Pancreas (tissue), 10 donors: ENCODE measurements around the gene ATF2. TPM values are rescaled to one million over a fixed set of nuclear protein-coding genes. Genes with fewer than 3 reads are reported as not detected.

Experiments
- ATAC-seq, 4 donors: fragments of 200-7000 bp; cut with Tn5 transposase; one replicate each; pipeline versions ENCODE4 v1.8.0 to v1.9.1; 2020; ENCODE audit warnings: mild to moderate bottlenecking in 4 of 4, moderate library complexity in 4 of 4
- DNase-seq, 6 donors: peaks; one replicate each; pipeline ENCODE4 v3.0.0-alpha.2; 2020
- FAIRE-seq: peaks from 2 replicates; lab custom pipeline; 2012; peaks lifted over from hg19 to GRCh38; lab: Jason Lieb, UNC
- H3K27ac ChIP-seq, 4 donors: fragments of 200-600 bp; sonication (generic); 1 replicate in 3 of 4; 2 replicates in 1 of 4; pipeline versions ENCODE4 v1.5.0 to v1.8.0; 2020
- H3K27me3 ChIP-seq, 4 donors: fragments of 200-600 bp; one replicate each; pipeline ENCODE4 v1.8.0; 2021
- H3K36me3 ChIP-seq, 3 donors: fragments of 200-600 bp; sonication (generic) in 1 of 3; one replicate each; pipeline versions ENCODE4 v1.5.0 to v1.8.0; 2020 to 2021
- H3K4me1 ChIP-seq, 3 donors: fragments of 200-600 bp; one replicate each; pipeline ENCODE4 v1.8.0; 2021
- H3K4me3 ChIP-seq, 4 donors: fragments of 200-600 bp; sonication (generic) in 2 of 4; one replicate each; pipeline versions ENCODE4 v1.5.0 to v1.8.0; 2020 to 2021
- H3K9me3 ChIP-seq, 4 donors: fragments of 200-600 bp; one replicate each; pipeline ENCODE4 v1.8.0; 2021
- WGBS, 2 donors: extraction: QIAGEN DNeasy Blood & Tissue Kit; methylation state at CpG; one replicate each; pipeline ENCODE4 v1.1.7; 2013; 5-methylcytosine and 5-hydroxymethylcytosine counted together
- intact Hi-C, 3 donors: fragments of 100-400 bp; cut with DNase I; formaldehyde crosslinking; loops; one replicate each; pipeline versions ENCODE4 v1.11.1 to v1.14.2; 2022
- polyA plus RNA-seq, 2 donors: library from polyadenylated mRNA; stranded (reverse); fragments of 200-250 nt; gene quantifications; one replicate each; pipeline ENCODE4 v1.2.3, GENCODE V29; 2013
- total RNA-seq, 6 donors: library from RNA; stranded (reverse); fragmentation: NEBNext Ultra II Directional in 4 of 6; extraction: Animal tissue kit (Norgen Biotek cat#: 25700) in 4 of 6; gene quantifications; one replicate each; pipeline versions ENCODE4 v1.2.1 to v1.2.4, GENCODE V29; 2021 to 2023
- TF ChIP-seq, protein P1 (sequence below), 4 donors: fragments of 200-600 bp; sonication (generic) in 3 of 4; IDR thresholded peaks; one replicate each; pipeline versions ENCODE4 v1.5.0 to v1.8.0; 2021; ENCODE audit warnings: antibody characterized with exemption in 4 of 4
- donor health status: healthy with polysubstance abuse.
- donor health status: DM: no; HTN: no; CAD: no; lungs with moderate emphysema.
- donor health status: DM: no; HTN: no; CAD: no.
- donor health status: control.
- donor health status: control.
- donor health status: Bipolar disorder and iron deficiency.
- donor health status: DM: yes; HTN: yes; CAD: no.
- donor health status: DM: no; HTN: no; CAD: no.
- donor health status: DM: no; HTN: no; CAD: no.
- donor health status: DM: yes; HTN: yes; CAD: no.

The ATF2 gene
- total and polyA plus RNA-seq, 8 donors, result 7.9 to 36.1 (median 22.7) TPM

DNA sequence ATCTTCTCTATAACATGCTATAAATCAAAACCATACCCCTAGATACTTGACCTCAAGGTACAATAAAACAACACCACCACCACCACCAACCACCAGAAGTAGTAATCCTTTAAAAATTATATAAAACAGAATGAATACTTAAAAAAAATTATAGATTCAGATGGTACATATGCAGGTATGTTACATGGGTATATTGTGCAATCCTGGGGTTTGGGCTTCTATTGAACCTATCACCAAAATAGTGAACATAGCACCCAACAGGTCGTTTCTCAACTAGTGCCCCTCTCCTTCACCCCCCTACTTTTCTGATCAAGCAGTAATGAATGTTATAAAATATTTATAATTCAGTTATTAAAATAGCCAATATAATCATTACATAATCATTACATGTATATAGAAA, 91.7 kb downstream of the ATF2 start:
- TF ChIP-seq, protein P1, sequence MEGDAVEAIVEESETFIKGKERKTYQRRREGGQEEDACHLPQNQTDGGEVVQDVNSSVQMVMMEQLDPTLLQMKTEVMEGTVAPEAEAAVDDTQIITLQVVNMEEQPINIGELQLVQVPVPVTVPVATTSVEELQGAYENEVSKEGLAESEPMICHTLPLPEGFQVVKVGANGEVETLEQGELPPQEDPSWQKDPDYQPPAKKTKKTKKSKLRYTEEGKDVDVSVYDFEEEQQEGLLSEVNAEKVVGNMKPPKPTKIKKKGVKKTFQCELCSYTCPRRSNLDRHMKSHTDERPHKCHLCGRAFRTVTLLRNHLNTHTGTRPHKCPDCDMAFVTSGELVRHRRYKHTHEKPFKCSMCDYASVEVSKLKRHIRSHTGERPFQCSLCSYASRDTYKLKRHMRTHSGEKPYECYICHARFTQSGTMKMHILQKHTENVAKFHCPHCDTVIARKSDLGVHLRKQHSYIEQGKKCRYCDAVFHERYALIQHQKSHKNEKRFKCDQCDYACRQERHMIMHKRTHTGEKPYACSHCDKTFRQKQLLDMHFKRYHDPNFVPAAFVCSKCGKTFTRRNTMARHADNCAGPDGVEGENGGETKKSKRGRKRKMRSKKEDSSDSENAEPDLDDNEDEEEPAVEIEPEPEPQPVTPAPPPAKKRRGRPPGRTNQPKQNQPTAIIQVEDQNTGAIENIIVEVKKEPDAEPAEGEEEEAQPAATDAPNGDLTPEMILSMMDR (IDR thresholded peaks at IDR 0.05), result no peak

DNA sequence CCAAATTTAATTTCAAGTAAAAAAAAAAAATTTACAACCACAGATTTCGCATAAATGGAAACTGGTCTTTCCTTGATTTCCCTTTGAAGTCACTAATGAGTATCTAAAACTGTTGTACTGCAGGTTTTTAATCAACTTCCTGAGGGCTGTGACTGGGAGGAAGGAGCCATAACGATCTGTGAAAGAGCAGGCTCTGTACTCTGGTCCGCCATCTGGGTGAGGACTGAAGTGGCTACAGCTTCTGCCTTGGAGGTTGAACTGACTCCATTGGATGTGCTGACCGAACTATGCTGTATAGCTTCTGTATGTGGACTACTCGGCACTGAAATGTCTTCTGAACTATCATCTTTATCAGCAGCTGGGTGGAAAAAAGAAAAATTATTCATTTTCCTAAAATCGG, 93.5 kb downstream of the ATF2 start:
- no peak for DNase-seq
- Histone ChIP-seq H3K4me3 (no peak overlapping the region), H3K9me3 (no peaks in the 10 kb centered on the region), H3K36me3 (peaks cover 0 to 17% (median 0%) of the 10 kb centered on the region in 3 donors), H3K27me3 (no peaks in the 10 kb centered on the region), H3K4me1 (no peaks in the 10 kb centered on the region), H3K27ac (no peak overlapping the region)
- TF ChIP-seq, protein P1 (IDR thresholded peaks at IDR 0.05), result no peak
- 95 to 96% methylated on average over 6 of the region's 6 CpGs for WGBS, 2 donors
- FAIRE-seq, result no peak
- ATAC-seq, result no peak
- intact Hi-C loops, result no loop called here

More for the DNA sequence above, 91.7 kb downstream of the ATF2 start:
- no peaks in the 10 kb centered on the region for H3K9me3 ChIP-seq
- H3K27me3 ChIP-seq, result no peaks in the 10 kb centered on the region
- WGBS, 2 donors, result 85 to 91% methylated on average over 1 of the region's 1 CpG
- ATAC-seq (no peak), DNase-seq (no peak), FAIRE-seq (no peak)
- H3K27ac ChIP-seq, result no peak overlapping the region
- intact Hi-C loops, result no loop called here
- H3K36me3 ChIP-seq, result peaks cover 0 to 17% (median 0%) of the 10 kb centered on the region in 3 donors
- no peak overlapping the region for H3K4me3 ChIP-seq
- no peaks in the 10 kb centered on the region for H3K4me1 ChIP-seq

DNA sequence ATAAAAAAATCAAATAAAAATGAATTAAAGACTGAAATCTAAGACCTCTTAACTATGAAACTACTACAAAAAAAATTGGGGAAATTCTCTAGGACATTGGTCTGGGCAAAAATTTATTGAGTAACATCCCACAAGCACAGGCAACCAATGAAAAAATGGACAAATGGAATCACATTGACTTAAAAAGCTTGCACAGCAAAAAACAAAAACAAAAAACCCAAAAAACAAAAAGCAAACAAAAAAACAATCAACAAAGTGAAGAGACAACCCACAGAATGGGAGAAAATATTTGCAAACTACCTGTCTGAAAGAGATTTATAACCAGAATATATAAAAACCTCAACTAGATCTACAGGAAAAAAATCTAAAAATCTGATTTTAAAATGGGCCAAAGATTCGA, 99.5 kb downstream of the ATF2 start:
- TF ChIP-seq, protein P1 (IDR thresholded peaks at IDR 0.05), result no peak
- no peak for DNase-seq
- WGBS, 2 donors, result 82 to 94% methylated on average over 1 of the region's 1 CpG

DNA sequence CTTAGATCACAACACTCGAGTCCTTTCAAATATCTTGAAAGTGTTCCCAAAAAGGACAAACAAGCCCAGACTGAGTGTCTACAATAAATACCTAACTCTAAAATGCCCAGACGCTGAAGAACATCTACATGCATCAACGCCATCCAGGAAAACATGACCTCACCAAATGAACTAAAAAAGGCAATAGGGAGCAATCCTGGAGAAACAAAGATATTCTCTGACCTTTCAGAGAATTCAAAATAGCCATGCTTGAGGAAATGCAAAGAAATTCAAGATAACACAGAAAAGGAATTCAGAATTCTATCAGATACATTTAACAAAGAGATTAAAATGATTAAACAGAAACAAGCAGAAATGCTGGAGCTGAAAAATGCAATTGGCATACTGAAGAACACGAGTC, 101.6 kb downstream of the ATF2 start:
- Histone ChIP-seq H3K4me3 (no peak overlapping the region), H3K27ac (no peak overlapping the region), H3K27me3 (no peaks in the 10 kb centered on the region), H3K36me3 (no peaks in the 10 kb centered on the region), H3K4me1 (no peaks in the 10 kb centered on the region), H3K9me3 (no peaks in the 10 kb centered on the region)
- DNase-seq (no peak), FAIRE-seq (no peak), ATAC-seq (no peak)
- TF ChIP-seq, protein P1 (IDR thresholded peaks at IDR 0.05), result no peak
- intact Hi-C loops, result no loop called here
- 94 to 97% methylated on average over 4 of the region's 4 CpGs for WGBS, 2 donors

More for the DNA sequence above, 99.5 kb downstream of the ATF2 start:
- Histone ChIP-seq H3K4me1 (no peaks in the 10 kb centered on the region), H3K27me3 (no peaks in the 10 kb centered on the region), H3K9me3 (no peaks in the 10 kb centered on the region), H3K27ac (no peak overlapping the region), H3K4me3 (no peak overlapping the region), H3K36me3 (no peaks in the 10 kb centered on the region)
- no peak for FAIRE-seq
- ATAC-seq, result no peak
- intact Hi-C loops, result no loop called here

DNA sequence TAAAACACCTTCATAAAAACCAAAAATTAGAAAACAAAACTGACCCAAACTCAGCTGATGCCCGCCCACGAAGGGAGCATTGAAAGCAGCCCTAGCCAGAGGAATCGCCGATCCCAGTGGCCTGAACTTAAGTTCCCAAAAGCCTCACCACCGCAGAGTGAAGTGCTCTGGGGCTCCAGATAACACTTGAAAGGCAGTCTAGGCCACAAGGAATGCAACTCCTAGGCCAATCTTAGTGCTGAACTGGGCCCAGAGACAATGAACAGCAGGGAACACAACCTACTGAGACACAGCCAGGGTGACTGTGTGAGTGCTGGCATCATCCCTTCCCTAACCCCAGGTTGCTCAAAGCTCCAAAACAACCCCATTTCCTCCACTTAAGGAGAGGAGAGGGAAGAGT, 103.2 kb downstream of the ATF2 start:
- DNase-seq, result no peak
- no peak overlapping the region for H3K4me3 ChIP-seq
- H3K36me3 ChIP-seq, result no peaks in the 10 kb centered on the region
- intact Hi-C loops, result no loop called here
- 97 to 99% methylated on average over 5 of the region's 5 CpGs for whole genome bisulfite sequencing, 2 donors
- no peak for FAIRE-seq
- no peak overlapping the region for H3K27ac ChIP-seq
- TF ChIP-seq, protein P1 (IDR thresholded peaks at IDR 0.05), result no peak
- H3K4me1 ChIP-seq, result no peaks in the 10 kb centered on the region
- ATAC-seq, result no peak
- no peaks in the 10 kb centered on the region for H3K9me3 ChIP-seq
- no peaks in the 10 kb centered on the region for H3K27me3 ChIP-seq
